ENCODE results near the gene SLK.

DNA sequence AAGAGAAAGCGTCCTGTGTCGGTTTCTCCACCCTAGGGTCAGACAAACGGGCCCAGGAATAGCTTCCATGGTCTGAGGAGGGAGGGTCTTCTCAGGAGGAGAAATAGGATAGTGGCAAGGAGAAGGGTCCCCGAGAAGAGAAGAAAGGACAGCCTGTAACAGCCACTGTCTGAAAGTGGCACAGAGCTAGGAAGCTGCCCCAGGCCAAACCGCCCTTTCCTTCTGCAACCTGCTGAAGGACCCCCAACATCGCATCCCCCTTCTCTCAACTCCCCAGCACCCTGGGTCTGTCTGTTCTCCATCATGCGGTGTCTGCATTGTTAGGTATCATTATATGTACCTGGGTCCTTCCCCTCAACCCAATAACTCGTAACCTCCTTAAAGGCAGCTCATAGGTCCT, 71.6 kb downstream of the SLK start:
- TF ChIP-seq CTCF (IDR thresholded peaks at IDR 0.05; ENCODE audit: extremely low read depth in 1 of 2, insufficient read depth in 1 of 2, low read depth in 1 of 2, low read length in 2 of 2), result no peak
- TF ChIP-seq POLR2AphosphoS5 (IDR thresholded peaks at IDR 0.05; ENCODE audit: insufficient read depth, low read depth, low read length), result no peak
- TF ChIP-seq JUN (IDR thresholded peaks at IDR 0.05; ENCODE audit: borderline replicate concordance, insufficient read depth, insufficient read length, low read depth), result no peak
- no peak for TF ChIP-seq POLR2A (IDR thresholded peaks at IDR 0.05; ENCODE audit: low read depth, low read length)
- TF ChIP-seq, protein P1, sequence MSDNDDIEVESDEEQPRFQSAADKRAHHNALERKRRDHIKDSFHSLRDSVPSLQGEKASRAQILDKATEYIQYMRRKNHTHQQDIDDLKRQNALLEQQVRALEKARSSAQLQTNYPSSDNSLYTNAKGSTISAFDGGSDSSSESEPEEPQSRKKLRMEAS (IDR thresholded peaks at IDR 0.05; ENCODE audit: insufficient read depth, insufficient read length), result no peak
- no peak for TF ChIP-seq EZH2 (IDR thresholded peaks at IDR 0.05; ENCODE audit: borderline replicate concordance, low read depth, low read length, severe bottlenecking)
- TF ChIP-seq GATA2 (IDR thresholded peaks at IDR 0.05; ENCODE audit: insufficient read depth, insufficient read length, low read depth, low read length), result no peak
- no peak for TF ChIP-seq MYC (IDR thresholded peaks at IDR 0.05; ENCODE audit: low read depth, low read length)

Measured in endothelial cell of umbilical vein (primary cell).